Adipose tissue (tissue), 3 donors: Measurements from ENCODE around the gene ST6GAL1. TPM values are rescaled to one million over a fixed set of nuclear protein-coding genes. Genes with fewer than 3 reads are reported as not detected.
"Not testable (repeated sequence)": the region's sequence is repeated elsewhere in the genome, so short reads cannot be mapped to it uniquely, and the experiment has no call there.

Experiments used
- H3K27ac ChIP-seq: one replicate; pipeline ENCODE4 v1.5.1; 2013; ENCODE audit warnings: low read depth, low read length
- WGBS, 3 donors: extraction: QIAGEN DNeasy Blood & Tissue Kit; methylation state at CpG; one replicate each; pipeline ENCODE4 v1.1.7; 2013; 5-methylcytosine and 5-hydroxymethylcytosine counted together
- polyA plus RNA-seq, 3 donors: library from polyadenylated mRNA; stranded (reverse); fragments of 200-250 nt; gene quantifications; one replicate each; pipeline ENCODE4 v1.2.3, GENCODE V29; 2013
- donor health status: healthy with polysubstance abuse.
- donor health status: Bipolar disorder and iron deficiency.
- donor health status: healthy.

Gene ST6GAL1
- polyA plus RNA-seq, 3 donors = 6.0 to 15.2 (median 10.8) TPM

DNA sequence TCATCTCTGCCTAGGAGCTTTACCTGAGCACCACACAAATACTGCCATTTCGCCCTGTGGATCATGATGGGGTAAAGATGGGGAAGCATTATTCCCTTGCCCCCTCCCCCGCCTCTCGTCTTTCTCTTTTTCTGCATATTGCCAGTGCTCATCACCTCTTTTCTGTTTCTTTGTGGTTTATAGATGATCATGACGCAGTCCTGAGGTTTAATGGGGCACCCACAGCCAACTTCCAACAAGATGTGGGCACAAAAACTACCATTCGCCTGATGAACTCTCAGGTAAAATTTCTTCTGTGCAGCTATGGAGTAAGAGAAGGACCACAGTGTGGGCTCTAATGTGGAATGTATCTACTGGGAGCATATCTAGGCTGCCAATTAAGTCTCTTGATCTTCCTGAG lies 120.7 kb downstream of the ST6GAL1 start:
- 84 to 93% (median 90%) methylated on average over 5 of the region's 5 CpGs for WGBS, 3 donors
- H3K27ac ChIP-seq = no peak overlapping the region

DNA sequence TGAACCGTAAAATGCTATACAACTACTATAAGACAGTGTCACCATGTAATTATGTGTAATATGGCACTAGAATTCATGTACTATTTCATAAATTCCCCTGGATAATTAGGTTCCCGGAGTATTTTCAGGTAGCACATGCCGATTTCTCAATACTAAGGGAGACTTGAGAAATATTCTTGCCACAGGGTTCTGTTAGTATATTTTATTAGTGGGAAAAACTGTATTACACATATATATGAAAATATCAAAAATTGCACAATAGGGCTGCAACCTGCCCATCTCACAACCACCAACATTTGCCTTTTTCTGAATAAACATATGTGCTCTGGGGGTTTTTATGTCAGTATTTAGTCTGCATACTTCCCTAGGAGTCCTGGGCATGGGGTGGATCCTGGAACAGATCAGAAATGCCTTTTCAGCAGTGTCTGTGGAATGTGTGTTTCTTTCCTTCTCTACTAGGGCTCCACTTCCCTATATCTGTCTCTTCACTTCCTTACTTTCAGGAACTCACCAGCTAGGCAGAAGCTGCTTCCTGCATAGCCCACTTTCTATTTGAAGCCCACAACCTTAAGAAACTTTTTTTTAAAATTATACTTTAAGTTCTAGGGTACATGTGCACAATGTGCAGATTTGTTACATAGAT lies 121.5 kb downstream of the ST6GAL1 start:
- WGBS, 3 donors = 75 to 92% (median 87%) methylated on average over 3 of the region's 3 CpGs
- H3K27ac ChIP-seq = no peak overlapping the region

DNA sequence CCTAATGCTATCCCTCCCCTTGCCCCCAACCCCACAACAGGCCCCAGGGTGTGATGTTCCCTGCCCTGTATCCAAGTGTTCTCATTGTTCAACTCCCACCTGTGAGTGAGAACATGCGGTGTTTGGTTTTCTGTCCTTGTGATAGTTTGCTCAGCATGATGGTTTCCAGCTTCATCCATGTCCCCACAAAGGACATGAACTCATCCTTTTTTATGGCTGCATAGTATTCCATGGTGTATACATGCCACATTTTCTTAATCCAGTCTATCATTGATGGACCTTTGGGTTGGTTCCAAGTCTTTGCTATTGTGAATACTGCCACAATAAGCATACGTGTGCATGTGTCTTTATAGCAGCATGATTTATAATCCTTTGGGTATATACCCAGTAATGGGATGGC lies 122.1 kb downstream of the ST6GAL1 start:
- WGBS, 3 donors = 96 to 100% (median 97%) methylated on average over 2 of the region's 2 CpGs
- H3K27ac ChIP-seq = not testable (repeated sequence)

DNA sequence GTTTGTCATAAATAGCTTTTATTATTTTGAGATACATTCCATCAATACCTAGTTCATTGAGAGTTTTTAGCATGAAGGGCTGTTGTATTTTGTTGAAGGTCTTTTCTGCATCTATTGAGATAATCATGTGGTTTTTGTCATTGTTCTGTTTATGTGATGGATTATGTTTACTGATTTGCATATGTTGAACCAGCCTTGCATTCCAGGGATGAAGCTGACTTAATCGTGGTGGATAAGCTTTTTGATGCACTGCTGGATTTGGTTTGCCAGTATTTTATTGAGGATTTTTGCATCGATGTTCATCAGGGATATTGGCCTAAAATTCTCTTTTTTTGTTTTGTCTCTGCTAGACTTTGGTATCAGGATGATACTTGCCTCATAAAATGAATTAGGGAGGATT lies 124.1 kb downstream of the ST6GAL1 start:
- 85 to 99% (median 92%) methylated on average over 2 of the region's 2 CpGs for WGBS, 3 donors
- H3K27ac ChIP-seq = not testable (repeated sequence)

DNA sequence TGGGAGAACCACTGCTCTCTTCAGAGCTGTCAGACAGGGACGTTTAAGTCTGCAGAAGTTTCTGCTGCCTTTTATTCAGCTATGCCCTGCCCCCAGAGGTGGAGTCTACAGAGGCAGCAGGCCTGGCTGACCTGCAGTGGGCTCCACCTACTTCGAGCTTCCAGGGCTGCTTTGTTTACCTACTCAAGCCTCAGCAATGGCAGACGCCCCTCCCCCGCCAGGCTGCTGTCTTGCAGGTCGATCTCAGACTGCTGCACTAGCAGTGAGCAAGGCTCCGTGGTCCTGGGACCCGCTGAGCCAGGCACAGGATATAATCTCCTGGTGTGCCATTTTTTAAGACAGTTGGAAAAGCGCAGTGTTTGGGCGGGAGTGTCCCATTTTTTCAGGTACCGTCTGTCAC lies 127.5 kb downstream of the ST6GAL1 start:
- not testable (repeated sequence) for H3K27ac ChIP-seq
- WGBS, 3 donors = 68 to 96% (median 87%) methylated on average over 10 of the region's 10 CpGs

DNA sequence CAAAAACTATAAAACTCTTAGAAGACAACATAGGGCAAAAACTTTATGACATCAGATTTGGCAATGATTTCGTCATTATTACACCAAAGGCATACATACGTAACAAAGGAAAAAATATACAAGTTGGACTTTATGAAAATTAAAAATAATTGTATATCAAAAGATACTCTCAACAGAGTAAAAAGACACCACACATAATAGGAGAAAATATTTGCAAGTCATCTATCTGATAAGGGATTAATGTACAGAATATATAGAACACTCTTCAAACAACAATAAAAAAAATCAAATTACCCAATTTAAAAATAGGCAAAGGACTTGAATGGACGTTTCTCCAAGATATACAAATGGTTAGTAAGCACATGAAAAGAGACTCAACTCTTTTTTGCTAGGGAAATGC lies 131.4 kb downstream of the ST6GAL1 start:
- whole genome bisulfite sequencing, 3 donors = 68 to 82% (median 76%) methylated on average over 3 of the region's 3 CpGs
- no peak overlapping the region for H3K27ac ChIP-seq

DNA sequence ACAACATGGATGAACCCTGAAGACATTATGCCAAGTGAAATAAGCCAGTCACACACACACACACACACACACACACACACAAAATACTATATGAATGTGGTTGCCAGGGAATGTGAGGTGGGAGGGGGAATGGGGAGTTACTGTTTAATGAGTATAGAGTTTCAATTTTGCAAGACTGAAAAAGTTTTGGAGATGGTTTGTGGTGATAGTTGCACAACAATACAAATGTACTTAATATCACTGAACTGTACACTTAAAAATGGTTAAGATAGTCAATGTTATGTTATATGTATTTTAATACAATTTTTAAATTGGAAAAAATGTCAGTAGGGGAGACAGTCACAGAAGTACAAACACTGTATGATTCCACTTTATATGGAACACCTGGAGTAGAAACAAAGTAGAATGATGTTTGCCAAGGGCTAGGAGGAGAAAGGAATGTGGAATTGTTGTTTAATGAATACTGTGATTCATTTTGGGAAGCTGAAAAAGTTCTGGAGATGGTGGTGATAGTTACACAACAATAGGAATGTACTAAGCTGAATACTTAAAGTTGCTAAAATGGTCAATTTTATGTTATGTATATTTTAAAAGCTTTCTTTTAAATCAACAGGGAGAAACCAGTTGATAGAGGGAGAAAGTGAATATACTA lies 132.3 kb downstream of the ST6GAL1 start:
- H3K27ac ChIP-seq = no peak overlapping the region

DNA sequence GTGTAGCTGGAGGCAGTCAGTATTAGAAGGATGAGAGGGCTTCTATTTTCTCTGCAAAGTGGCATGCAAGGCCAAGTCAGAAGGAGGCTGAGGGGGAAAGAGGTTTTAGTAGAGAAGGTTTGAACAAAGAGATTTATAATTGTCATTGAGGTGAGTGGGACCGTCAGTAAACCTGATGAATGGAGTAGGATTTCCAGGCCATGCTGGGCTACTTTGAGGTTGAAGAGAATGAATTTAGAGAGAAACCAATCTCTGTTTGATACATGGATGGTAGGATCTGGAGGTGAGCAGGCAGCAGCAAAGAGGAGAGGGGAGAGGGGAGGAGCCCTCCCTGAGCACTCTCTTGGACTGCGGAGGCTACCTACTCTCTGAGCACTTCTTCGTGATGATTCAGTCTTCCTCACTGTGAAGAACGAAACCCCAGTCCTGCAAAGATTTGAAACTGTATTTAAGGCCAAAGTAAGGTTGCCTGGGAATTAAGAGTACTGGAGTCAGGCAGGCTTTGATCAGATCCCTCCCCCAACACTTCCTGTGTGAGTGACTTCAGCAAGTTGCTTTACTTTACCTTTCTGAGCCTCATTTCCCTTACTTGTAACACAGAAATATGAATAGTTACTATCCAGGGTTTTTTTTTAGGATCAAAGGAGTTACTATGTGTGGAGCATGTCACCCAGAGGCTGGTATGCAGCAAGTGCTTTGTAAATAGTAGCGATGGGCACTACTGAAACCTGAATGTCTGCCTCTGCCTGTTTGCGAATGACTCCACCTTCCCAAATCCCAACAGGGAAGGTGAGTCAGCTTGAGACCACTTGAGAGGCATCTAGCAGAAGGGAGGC lies 133.2 kb downstream of the ST6GAL1 start:
- no peak overlapping the region for H3K27ac ChIP-seq
- 45 to 91% (median 90%) methylated on average over 6 of the region's 6 CpGs for WGBS, 3 donors

DNA sequence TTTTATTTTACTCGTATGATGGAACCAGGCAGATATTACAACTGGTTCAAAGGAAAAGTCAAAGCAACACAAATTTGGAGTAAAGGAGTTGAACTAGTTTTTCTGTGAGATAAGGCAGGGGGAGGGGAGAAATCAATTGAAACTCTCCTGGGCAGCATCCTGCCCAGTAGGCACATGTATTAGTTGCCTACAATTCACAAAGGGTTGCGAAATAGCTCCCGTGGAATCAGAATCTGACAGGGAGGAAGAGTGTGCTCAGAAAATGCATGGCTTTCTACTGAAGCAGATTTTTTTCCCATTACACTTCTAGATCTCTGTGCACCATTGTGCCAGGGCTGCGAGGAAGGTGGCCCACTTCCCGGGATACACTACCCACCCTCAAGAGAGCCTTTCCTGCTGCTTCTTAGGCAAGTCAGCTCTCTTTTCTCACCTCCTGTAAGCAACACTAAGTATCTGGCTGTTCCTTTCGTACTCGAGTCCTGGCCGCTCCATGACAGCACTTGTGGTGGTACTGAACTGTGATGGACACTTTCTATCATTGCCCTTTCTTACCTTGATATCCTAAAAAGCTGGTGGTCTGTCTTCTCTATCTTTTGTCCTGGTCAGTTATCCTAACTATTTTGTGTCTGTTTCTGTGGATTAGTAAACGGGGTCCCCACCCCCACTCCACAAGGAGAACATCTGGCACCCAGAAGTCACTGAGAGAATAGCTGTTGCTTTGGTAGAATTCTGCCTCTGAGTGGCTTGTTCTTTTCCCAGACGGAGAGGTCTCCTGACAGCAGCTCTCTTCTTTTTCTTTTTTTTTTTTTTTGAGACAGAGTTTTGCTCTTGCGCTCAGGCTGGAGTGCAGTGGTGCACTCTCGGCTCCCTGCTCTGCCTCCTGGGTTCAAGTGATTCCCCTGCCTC lies 134.1 kb downstream of the ST6GAL1 start:
- H3K27ac ChIP-seq = no peak overlapping the region
- WGBS, 3 donors = 42 to 83% (median 81%) methylated on average over 12 of the region's 12 CpGs

DNA sequence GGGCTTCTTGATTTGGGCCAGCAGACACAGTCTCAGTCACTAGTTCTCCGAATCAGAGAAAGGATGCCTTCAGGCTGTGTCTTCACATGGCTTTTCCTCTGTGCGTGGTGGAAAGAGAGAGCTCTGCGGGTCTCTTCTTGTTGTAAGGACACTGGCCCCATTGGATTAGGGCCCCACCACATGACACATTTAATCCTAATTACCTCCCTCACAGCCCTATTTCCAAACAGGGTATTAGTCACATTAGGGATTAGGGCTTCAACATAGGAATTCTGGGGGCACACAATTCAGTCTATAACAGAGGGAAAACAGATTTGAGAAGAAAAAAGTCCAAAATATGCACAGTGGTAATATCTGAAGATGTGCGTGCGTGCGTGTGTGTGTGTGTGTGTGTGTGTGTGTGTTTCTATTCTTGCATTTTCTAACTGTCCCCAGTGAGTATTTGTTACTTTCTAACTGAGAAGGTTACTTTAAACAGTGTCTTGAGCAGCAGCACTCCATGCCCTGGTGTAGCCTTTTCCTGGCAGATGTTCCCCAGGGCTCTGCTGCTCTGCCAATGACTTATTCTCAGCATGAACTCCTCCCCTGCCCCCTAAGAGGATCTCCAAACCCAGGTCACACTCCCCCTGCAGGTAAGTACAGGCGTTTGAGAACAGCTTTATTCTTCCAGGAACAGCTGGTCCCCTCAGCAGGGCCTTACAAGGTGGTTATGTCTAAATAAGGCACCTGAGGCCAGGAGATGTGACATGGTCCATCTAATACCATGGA lies 136.1 kb downstream of the ST6GAL1 start:
- WGBS, 3 donors = 71 to 85% (median 75%) methylated on average over 7 of the region's 7 CpGs

DNA sequence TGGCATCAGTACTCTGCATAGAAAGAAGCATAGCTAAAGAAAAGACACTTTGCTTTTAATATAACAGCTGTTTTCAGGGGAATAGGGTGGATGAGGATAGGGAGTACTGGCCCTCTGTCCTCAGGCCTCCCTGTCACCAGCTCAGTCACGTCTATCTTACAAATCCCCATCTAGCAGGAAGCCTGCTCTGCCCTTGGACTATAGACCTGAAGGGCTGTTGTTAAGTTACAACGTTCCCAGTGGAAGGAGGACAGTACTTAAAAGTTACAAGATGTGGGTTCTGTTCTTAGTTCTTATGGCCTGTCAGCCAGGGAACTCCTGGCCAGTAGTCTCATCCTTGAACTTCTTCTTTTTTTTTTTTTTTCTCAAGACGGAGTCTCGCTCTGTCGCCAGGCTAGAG lies 138.5 kb downstream of the ST6GAL1 start:
- H3K27ac ChIP-seq = no peak overlapping the region
- 79 to 91% (median 90%) methylated on average over 5 of the region's 5 CpGs for WGBS, 3 donors

More for the DNA sequence above, 136.1 kb downstream of the ST6GAL1 start:
- no peak overlapping the region for H3K27ac ChIP-seq

DNA sequence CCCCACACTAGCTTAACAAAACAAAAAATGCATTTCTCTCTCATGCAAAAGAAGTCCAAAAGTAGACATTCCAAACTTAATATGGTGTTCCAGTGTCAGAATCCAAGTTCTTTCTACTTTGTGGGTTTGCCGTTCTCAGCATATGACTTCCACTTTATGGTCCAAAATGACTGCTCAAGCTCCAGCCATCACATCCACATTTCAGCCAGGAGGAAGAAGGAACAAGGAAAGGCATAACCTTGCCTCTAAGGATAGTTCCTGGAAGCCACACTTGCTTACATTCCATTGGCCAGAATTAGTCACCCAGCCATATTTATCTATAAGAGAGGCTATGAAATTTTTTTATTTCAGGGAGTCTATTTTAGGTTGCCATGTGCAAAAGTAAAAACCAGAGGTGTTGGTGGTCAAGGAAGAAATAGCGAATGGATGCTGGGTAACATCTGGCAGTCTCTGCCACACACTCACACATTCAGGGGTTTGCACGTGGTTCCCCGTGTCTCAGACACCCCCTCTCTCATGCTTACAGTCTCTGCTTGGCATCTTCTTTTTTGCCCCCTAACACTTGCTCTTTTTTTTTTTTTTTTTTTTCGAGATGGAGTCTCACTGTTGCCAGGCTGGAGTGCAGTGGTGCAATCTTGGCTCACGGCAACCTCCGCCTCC lies 139.7 kb downstream of the ST6GAL1 start:
- 91 to 96% (median 94%) methylated on average over 7 of the region's 7 CpGs for WGBS, 3 donors
- no peak overlapping the region for H3K27ac ChIP-seq

DNA sequence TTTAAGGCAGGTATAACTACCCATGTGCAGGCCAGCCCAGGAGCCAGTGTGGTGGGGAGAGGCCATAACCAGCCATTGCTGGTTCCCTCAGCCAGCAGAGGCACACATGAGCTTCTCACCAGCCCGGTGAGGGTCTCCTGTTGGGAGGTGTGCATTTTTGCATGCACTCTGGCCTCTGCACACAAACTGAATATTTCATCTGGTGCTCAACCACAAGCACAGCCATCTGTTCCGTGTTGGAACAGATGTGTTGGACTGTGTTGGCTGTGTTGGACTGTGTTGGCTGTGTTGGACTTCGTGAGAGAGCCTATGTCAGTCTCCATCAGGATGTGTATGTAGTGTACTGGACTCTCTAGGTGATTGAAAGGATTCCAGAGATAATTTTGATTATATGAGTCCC lies 141.8 kb downstream of the ST6GAL1 start:
- WGBS, 3 donors = 64 to 75% (median 72%) methylated on average over 3 of the region's 3 CpGs
- no peak overlapping the region for H3K27ac ChIP-seq

DNA sequence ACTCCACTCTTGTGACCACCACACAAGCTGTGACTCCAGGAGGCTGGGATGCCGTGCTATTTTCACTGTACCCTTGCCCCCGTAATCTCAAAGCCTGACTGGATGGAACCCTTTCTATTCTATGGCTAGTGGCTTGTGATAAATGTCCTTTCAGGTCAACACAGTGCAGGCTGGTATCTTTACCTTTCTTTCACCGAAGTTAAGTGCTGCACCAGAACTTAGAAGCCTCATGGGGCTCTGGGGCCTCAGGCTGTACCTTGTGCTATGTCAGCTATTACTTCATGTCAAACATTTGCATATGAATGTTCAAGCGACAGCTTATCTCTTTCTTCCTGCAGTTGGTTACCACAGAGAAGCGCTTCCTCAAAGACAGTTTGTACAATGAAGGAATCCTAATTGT lies 142.2 kb downstream of the ST6GAL1 start:
- WGBS, 3 donors = 69 to 80% (median 76%) methylated on average over 5 of the region's 5 CpGs
- no peak overlapping the region for H3K27ac ChIP-seq

DNA sequence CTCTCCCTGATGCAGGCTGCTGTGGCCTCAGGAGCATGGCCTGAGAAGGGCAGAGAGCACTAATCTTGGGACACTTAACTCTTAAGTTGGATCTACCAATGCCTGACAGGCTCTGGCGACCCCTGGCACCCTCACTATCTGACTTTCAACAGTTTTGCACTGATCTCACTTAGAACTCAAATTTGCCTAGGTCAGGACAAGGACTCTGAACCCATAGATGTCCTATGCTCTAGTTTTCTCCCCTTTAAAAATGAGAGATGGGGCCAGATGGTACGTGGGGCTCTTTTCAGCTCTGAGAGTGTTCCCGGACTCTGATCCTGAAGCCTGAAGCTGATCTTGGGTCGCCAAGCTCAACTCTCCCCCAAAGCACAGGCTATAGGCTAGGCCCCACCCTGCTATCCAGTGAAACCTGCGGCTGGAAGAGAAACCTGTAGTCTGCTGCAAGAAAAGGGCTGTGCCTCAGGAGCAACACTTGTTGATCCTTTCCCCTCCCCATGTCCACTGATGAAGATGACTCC lies 143.3 kb downstream of the ST6GAL1 start:
- H3K27ac ChIP-seq = no peak overlapping the region
- 85 to 96% (median 92%) methylated on average over 5 of the region's 5 CpGs for WGBS, 3 donors

DNA sequence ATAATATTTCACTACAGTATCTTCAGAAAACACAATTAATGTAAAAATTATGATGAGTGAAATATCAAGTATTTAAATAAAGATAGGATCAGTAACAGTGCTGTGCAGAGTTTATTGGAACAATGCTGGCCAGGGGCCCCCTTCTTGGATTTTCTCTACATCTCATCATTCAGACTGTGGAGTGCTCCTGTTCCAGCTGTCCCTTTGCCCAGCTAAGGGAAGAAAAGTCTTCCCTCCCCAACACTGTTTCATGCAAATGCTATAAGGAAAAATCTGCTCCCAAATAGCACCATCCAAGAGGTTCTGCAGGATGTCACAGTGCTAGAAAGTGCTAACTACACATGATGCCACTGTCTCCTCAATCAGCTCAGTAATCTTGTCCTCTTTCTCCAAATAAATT lies 144.5 kb downstream of the ST6GAL1 start:
- H3K27ac ChIP-seq = no peak overlapping the region

DNA sequence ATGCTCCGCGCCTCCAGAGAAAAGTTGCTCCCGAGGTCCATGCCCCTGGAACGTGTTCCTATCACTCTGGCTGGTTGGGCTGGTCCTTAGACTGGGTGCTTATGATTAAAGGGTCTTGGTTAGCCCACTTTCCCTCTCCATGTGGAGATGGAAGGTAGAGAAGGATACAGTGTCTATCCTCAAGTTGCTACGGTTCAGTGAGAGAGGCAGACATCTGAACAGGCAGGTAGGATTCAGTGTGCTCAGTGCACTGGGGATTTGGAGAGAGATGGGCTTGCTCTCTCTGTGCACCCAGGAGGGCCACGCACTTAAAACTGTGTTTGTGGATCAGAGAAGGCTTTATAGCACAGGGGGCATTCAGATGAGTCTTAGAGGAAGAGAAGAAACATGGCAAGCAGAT lies 146.0 kb downstream of the ST6GAL1 start:
- WGBS, 3 donors = 81 to 98% (median 94%) methylated on average over 6 of the region's 6 CpGs
- no peak overlapping the region for H3K27ac ChIP-seq
